HEK293T (cell line): Measurements from ENCODE around the gene RTL3.
"Not testable (repeated sequence)": the region's sequence is repeated elsewhere in the genome, so short reads cannot be mapped to it uniquely, and the experiment has no call there.

Experiments used
- ARNT ChIP-seq: fragments of 450-650 bp; IDR thresholded peaks from 2 replicates; pipeline ENCODE4 v1.6.1; 2017; ENCODE audit warnings: mild to moderate bottlenecking
- BHLHE40 ChIP-seq: fragments of 450-650 bp; IDR thresholded peaks from 2 replicates; pipeline ENCODE4 v1.6.1; 2016; ENCODE audit warnings: mild to moderate bottlenecking, moderate library complexity, borderline replicate concordance
- CTBP1 ChIP-seq: fragments of 450-650 bp; IDR thresholded peaks from 2 replicates; pipeline ENCODE4 v1.6.1; 2016; ENCODE audit warnings: borderline replicate concordance
- ELF4 ChIP-seq: fragments of 450-650 bp; IDR thresholded peaks from 2 replicates; pipeline ENCODE4 v1.6.1; 2017; ENCODE audit warnings: antibody characterized with exemption
- FOXA1 ChIP-seq: fragments of 450-650 bp; IDR thresholded peaks from 2 replicates; pipeline ENCODE4 v1.6.1; 2016; ENCODE audit warnings: mild to moderate bottlenecking
- FOXM1 ChIP-seq: fragments of 450-650 bp; IDR thresholded peaks from 2 replicates; pipeline ENCODE4 v1.6.1; 2017; ENCODE audit warnings: mild to moderate bottlenecking, borderline replicate concordance
- HDGF ChIP-seq: fragments of 450-650 bp; IDR thresholded peaks from 2 replicates; pipeline ENCODE4 v1.6.1; 2017; ENCODE audit warnings: antibody characterized with exemption, borderline replicate concordance
- LEF1 ChIP-seq: fragments of 450-650 bp; IDR thresholded peaks from 2 replicates; pipeline ENCODE4 v1.6.1; 2017; ENCODE audit warnings: mild to moderate bottlenecking, borderline replicate concordance
- NFRKB ChIP-seq: fragments of 450-650 bp; IDR thresholded peaks from 2 replicates; pipeline ENCODE4 v1.6.1; 2016; ENCODE audit warnings: mild to moderate bottlenecking, moderate library complexity
- SUZ12 ChIP-seq: fragments of 450-650 bp; IDR thresholded peaks from 2 replicates; pipeline ENCODE4 v1.6.1; 2016; ENCODE audit warnings: mild to moderate bottlenecking
- ZNF384 ChIP-seq: fragments of 450-650 bp; IDR thresholded peaks from 2 replicates; pipeline ENCODE4 v1.6.1; 2016

GRCh38 chrX:78636096-78636495 is 23.0 kb downstream of the RTL3 start:
- TF ChIP-seq BHLHE40, FOXA1, ELF4, HDGF, CTBP1, NFRKB, LEF1, FOXM1, ZNF384, SUZ12, ARNT: not testable (repeated sequence)
